Measurements from ENCODE around the gene MRPL20.

DNA sequence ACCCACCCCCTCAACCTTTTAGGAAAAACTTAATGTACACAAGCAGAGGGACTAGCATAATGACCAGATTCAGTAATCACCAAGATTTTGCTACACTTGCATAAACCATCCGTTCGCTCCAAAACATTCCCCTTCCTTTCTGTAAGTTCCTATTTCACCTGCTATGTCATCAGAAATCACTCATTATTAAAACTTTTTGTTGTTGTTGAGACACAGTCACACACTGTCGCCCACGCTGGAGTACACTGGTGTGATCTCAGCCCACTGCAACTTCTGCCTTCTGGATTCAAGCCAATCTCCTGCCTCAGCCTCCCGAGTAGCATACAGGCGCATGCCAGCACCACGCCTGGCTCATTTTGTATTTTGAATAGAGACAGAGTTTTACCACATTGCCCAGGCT, 3.4 kb downstream of the MRPL20 start:
- no peak for TF ChIP-seq ZNF274 (IDR thresholded peaks at IDR 0.05; ENCODE audit: low read depth, low read length)
- no peak for TF ChIP-seq SUZ12 (IDR thresholded peaks at IDR 0.05; ENCODE audit: extremely low read depth, insufficient read depth, insufficient read length)
- no peak for TF ChIP-seq YY1 (IDR thresholded peaks at IDR 0.05; ENCODE audit: insufficient read depth, insufficient read length)
